GM19025 (cell line): ENCODE measurements around the gene SLC2A1.

Experiments used
- ATAC-seq: cut with Tn5 transposase; IDR thresholded peaks from one replicate; pipeline ENCODE4 v1.9.1; 2021; ENCODE audit warnings: mild to moderate bottlenecking, low read depth, moderate library complexity; ENCODE audit not compliant: unreplicated experiment

SLC2A1 gene

DNA sequence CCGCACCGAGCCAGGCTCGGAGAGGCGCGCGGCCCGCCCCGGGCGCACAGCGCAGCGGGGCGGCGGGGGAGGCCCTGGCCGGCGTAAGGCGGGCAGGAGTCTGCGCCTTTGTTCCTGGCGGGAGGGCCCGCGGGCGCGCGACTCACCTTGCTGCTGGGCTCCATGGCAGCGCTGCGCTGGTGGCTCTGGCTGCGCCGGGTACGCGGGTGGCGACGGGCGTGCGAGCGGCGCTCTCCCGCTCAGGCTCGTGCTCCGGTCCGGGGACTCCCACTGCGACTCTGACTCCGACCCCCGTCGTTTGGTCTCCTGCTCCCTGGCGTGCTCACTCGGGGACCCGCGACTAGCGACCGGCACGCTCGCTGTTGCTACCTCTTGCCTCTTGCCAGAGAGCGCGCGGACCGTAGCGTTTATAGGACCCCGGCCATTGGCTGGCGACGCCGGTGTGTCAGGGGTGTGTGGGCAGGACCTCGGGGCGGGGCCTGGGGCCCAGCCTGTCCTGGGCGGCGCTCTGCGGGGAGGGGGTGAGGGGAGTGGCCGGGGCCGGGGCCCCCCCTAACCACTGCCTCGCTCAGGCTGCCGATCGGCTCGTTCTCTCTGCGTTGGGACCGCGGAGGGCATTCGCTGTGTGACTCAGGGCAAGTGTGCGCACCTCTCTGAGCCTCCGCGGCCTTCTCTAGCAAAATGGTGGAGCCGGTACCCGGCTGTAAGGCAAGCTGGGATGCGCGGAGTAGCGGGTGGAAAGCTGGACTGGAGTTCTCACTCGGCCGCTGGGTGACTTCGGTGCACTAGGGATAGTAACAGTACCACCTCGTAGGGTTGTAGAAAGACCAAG, at the start of gene SLC2A1:
Gene SLC2A1, minus strand, starts transcription at position 381 of the 832 bp plus-strand sequence. Its CDS starts 217 bp downstream, at position 164.
- ATAC-seq = peak; percentile 83

DNA sequence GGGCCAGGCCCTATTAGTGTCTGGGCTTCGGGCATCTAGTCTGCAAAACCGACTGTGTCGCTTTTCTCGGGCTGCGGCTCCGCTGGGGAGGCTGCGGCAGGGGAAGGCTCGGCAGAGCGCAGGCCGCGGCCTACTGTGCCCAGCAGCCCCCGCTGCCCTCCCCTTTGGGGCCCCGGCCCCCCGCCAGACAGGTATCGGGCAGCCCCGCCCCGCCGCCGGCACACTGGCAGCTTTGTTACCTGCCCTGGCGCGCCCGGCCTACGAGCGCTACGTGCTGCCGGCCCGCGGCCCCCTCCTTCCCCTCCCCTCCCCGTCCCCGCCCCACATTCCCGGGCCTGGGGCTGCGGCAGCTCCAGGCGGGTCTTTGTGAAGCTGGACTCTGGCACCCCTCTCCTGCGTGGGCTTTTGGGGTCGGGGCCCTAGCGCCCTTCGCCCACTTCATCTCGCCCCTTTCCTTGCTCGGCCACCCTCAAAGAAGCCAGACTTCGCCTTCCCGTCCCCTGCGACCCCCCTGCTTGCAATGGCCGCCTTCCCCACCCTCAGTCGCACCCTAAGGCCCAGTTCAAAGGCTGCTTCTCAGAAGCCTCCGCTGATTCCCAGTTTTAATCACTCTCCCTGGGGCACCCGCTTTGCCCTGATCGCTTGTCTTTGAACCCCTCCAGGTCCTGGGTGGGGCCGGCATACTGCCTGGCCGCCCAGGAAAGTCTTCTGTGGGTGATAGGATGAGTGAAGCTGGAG, 48.9 kb upstream of the SLC2A1 start:
- no peak for ATAC-seq

DNA sequence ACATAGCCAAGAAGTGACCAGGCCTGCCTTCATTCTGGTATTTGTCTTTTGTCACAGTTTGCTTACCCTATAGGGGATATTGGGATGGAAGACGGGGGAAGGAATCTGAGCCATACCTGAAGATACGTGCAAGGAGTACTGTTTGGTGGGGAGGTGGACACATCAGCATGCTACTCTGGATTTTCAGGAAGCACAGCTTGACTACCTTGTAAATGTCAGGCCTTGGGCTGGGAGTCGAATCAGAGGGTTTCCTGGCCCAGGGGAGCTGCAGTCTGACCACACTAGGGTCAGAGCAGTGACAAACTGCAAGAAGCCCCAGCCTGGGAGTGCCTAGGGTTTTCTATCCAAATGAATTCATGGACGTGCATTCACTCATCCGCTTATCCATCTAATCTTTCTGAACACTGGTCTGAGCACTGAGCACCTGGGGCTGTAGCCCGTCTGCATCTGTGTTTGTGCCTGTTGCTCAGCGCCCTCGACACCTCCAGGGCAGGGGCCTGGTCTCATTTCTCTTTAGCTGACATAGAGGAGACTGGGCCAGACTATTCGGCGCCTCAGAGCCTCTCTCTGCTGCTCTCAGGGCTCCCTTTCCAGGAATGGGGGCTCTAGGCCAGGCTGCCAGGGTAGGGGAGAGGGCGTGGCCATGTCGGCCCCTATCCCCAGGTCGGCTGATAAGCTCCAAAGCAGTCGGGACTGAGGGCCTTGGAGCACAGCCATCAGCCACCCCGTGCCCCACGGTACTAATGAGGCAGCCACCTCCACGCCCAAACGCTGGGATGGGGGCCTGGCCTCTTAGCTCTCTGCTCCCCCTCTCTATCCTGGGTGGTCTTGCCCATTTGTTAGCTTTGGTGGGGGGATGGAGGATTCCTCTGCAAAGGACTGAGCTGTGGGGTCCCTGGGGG, 47.0 kb upstream of the SLC2A1 start:
- ATAC-seq = no peak

DNA sequence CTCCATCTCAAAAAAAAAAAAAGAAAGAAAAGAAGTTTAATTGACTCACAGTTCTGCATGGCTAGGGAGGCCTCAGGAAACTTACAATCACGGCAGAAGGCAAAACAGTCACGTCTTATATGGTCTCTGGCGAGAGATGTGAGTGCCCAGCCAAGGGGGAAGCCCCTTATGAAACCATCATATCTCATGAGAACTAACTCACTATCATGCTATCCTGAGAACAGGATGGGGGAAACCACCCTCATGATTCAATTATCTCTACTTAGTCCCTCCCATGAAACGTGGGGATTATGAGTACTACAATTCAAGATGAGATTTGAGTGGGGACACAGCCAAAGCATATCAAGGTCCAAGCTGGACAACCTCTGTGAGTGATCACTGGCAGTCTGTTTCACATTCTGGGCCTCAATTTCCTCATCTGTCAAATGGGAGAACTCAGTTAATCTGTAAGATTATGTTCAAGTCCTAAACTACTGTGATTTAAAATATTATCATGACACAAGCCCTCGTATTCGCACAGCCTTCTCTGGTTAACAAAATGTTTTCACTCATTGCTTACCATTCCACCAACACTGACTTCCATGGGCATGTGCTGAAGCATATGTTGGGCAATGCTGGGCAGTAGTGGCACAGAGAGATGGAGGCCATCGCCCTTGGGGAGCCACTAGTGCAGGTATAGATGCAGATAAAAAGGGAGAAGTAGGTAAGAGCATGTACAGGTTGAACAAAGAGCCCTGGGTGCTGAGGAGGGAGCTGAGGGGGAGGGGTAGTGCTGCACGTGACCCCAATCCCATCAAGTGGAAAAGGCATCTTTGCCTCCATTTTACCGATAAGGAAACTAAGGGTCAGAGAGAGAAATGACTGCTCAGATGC, 46.2 kb upstream of the SLC2A1 start:
- ATAC-seq = no peak

DNA sequence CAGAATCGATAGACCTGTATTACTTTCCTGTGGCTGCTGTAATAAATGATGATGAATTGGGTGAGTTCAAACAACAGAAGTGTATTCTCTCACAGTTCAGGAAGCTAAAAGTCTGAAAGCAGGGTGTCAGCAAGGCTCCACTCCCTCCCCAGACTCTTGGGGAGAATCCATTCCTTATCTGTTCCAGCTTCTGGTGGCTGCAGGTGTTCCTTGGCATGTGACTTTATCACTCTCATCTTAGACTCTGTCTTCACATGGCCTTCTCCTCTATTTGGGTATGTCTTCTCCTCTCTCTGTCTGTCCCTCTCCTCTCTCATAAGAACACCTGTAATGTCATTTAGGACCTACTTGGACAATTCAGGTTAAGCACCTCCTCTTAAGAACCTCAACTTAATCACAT, 44.1 kb upstream of the SLC2A1 start:
- no peak for ATAC-seq

DNA sequence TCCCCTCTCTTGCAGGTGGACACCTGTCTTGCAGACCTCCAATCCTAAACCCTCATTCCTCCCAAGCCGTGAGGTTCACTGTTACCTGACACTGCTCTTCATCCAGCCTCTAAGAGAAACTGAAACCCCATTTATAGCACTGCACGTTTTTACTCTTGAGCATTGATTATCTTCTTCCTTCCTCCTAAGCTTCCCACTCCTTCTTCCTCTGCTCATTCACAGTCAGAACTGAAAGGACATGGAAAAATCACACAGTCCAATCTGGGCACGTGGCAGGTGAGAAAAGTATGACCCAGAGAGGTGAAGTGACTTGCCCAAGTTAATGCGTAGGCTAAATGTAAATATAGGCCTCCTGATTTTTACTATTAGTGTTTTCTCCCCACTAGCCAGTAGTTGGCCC, 43.4 kb upstream of the SLC2A1 start:
- no peak for ATAC-seq

DNA sequence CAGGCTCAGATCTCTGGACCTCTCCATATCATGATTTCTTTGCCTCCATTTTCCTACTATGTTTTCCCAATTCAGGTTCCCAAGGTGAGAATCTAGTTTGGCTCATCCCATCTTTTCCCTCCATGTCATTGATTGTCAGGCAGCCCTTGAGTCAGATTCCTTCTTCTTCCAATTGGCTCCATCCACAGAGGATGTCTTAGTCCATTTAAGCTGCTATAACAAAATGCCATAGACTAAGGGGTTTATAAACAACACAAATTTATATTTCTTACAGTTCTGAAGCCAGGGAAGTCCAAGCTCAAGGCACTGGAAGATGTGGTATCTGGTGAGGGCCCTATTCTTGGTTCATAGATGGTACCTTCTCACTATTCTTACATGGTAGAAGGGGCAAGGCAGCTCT, 42.8 kb upstream of the SLC2A1 start:
- ATAC-seq = no peak

DNA sequence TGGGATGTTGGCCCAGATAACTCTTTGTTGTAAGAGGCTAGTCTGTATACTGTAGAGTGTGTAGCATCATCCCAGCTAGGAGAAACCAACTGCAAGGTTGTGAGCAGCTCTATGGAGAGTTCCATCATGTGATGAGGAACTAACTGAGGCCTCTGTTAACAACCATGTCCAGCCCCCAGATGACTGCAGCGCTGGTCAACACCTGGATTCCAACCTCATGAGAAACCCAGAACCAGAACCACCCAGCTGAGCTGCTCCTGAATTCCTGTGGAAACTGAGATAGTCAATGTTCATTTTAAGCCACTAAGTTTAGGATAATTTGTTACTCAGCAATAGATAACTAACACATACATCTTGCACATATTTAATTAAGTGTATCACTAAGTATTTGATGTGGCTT, 41.6 kb upstream of the SLC2A1 start:
- no peak for ATAC-seq

DNA sequence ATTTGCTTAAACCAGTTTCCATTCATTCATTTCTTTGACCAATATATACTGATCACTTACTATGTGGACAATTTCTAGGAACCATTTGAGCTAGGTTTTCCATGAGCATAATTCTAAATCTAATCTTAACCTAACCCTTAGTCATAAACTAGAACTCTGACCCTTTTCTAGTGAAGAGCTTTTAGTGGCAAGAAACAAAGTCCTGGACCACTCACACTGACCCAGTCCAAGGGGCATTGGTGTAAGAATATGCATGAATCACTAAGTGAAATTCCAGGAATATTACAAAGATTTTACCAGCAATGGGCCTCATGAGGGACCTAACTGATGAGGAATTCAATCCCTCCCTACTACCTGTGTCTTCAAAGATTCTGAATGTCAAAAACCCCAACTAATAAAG, 40.6 kb upstream of the SLC2A1 start:
- no peak for ATAC-seq

DNA sequence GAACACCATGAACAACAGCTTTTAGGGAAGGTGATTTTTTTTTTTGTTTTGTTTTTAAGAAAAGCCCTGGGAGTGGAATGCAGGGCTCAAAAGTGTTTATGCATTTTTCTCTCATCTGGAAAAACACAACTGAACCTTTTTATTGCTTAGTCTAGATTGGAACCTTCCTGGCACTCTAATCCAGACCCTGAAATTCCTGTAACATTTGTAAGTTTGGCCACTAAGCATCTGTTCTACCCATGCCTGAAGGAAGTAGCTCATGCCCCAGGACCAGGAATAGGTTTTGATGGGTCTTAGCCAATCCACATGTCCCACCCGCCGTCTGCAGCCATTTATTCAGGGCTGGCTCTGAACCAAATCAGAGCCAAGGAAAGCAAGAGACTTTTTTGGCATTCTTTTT, 39.7 kb upstream of the SLC2A1 start:
- no peak for ATAC-seq

DNA sequence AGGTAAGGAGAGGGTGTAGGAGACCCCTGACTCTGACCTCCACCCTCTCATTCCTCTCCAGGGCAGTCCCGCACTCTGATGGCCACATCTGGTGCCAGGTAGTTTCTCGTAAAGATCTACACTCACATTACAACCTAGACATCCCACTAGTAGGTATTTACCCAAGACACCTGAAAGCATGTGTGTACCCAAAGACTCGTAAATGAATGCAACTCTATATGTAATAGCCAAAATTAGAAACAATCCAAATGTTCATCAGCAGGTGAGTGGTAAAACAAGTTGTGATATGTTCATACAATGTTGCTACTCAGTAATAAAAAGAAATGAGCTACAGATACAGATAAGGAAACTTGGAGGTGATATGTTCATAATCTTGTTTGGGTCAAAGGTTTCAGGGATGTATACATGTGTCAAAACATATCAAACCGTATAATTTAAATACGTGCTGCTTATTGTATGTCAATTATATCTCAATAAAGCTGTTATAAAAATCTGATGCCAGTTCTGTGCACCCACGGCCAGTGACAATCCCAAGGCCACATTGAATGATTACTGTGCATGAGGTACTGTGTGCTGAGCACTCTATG, 37.8 kb upstream of the SLC2A1 start:
- ATAC-seq = no peak

DNA sequence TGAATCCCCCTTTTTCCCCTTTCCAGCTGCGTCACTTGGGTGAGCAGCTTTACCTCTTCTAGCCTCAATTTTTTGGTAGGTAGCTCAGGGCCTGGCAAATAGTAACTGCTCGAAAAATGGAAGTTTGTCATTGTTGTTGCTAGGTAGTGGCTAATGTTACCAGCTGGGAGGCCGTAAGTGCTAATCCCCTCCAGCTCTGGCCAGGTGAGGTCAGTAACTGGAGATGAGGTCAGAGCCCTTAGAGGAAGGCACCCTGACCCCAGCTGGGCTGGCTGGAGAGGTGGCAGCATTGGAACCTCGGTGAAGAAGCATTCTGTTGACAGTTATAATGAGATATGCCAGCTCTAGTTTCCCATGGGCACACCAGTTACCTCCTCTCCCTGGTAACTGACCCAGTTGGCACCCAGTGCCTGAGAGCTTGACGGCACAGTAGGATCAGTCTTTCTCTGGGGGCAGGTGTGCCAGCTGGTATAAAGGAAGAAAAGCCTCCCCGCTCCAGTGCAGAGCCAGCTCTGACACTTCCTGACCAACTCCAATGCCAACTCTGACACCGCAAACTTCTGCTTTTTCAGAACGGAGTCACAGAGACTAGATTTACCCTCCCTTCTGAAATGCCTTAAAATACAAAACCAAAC, 35.0 kb upstream of the SLC2A1 start:
- no peak for ATAC-seq

DNA sequence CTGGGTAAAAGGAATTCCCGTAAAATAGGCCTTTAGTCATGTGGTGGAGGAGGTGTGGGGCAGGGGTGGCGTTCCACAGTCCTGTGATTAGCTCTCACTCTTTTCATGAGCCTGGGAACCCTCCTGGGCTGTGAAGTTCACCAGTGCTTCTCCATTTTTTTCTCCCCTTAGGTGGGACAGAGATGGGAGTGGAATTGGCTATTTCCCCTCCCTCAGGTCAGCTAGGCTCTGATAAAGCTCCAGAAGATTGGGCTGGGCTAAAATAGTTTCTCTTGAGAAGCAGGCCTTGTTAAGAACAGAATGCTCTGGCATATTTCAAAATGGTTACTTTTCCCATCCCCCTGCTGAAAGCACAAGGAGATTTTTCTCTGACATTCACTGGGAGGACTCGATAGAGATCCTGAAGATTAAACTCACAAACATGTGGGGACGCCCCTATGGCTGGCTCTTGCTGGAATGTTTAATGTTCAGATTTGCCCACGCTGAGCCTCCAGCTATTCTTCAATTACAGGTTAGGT, 33.4 kb upstream of the SLC2A1 start:
- no peak for ATAC-seq

DNA sequence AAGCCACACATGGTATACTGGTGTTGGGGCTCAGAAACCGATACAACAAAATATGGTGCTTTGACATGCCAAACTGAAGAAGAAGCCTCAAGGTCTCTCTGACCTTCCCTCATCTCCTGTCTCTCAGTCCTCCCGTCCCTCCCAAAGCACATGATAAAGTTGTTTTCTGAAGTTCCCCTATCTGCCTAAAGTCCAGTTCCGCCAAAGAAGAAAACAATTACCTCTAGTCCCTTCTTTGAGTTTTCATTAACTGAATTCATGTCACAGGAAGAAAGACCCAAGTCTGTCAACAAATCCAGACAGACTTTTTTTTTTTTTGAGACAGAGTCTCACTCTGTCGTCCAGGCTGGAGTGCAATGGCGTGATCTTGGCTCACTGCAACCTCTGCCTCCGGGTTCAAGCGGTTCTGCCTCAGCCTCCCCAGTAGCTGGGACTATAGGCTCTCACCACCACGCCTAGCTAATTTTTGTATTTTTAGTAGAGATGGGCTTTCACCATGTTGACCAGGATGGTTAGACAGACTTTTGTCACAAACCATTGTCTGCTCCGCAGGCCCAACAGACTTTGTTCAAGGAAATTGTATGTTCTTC, 32.2 kb upstream of the SLC2A1 start:
- no peak for ATAC-seq

DNA sequence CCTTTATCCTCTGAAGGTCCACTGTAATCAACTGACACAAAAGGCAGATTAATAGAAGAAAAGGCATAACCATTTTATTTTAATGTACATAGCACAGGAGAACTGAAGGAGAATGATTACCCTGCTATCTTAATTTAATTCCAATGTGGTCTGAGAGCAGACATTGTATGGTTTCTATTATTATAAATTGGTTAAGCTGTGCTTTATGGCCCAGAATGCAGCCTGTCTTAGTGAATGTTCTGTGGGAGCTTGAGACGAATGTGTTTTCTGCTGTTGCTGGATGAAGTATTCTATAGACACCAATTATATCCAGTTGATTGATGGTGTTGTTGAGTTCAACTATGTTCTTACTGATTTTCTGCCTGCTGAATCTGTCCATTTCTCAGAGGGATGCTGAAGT, 25.0 kb upstream of the SLC2A1 start:
- ATAC-seq = no peak

DNA sequence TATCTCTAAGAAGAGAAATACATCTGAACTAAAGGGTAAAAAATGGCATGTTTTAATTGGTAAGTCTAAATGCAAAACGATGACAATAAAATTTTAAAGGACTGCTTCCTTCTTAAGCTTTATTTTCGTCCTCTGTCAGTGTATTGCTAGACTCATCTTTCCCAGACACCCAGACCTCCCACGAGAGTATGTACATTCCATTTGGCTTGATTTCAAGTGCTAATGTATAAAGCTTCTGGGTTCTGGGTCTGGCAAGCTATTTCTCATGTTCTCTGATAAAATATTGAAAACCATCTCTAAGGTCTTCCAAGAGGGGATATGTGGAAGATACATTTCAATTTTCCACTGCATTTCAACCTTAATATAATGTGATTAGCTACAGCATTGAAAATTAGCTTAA, 24.6 kb upstream of the SLC2A1 start:
- no peak for ATAC-seq

DNA sequence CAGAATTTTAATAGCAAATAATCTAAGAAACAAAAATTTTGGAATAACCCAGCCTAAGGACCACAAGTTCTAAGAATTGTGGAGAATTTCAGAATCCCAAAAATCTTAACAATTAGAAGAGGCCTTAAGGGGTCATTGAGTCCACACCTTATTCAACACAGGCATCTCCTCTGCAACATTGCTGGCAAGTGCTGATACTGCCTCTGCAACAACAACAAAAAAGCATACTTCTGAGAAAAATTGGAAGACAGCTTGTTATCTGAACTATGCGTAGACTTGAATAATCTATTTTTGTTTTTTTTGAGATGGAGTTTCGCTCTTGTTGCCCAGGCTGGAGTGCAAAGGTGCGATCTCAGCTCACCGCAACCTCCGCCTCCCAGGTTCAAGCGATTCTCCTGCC, 24.0 kb upstream of the SLC2A1 start:
- no peak for ATAC-seq

DNA sequence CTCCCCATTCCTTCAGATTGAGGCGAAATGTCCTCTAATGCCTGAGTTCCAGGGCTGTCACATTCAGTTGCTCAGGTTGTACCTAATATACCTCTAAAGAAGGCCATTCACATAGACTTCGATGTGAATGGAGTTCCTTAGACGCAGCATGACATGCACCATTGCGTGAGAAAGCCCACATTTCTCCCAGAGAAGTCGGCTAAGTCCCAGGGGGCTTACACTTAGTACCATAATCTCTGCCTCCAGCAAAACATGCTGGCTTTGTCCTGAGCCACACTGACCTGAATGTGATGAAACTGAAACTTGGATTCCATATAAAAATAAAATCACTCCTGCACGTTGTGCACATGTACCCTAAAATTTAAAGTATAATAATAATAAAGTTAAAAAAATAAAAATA, 23.2 kb upstream of the SLC2A1 start:
- no peak for ATAC-seq
